GM12878 (cell line): Measurements from ENCODE around the gene USF3. TPM values are rescaled to one million over a fixed set of nuclear protein-coding genes. Genes with fewer than 3 reads are reported as not detected.

Experiments
- ATAC-seq: fragments of 200-7000 bp; cut with Tn5 transposase; 3 replicates; pipeline ENCODE4 v1.9.1; 2020; ENCODE audit warnings: mild to moderate bottlenecking, moderate library complexity
- BruUV-seq: library from RNA; stranded (reverse); fragments of 400-500 nt; replicated peaks from 2 replicates; lab custom pipeline; 2021; lab: Mats Ljungman, UMichigan
- CTCF ChIA-PET: fragments of 300-600 bp; sonication (Branson Sonifier 250); formaldehyde crosslinking; extraction: SDS; loops from one replicate; lab custom pipeline; 2021; ENCODE audit warnings: inconsistent platforms; lab: Yijun Ruan, JAX
- POLR2A ChIA-PET: fragments of 350-600 bp; formaldehyde crosslinking; extraction: SDS; loops from one replicate; lab custom pipeline; 2021; ENCODE audit warnings: inconsistent platforms; lab: Charles Lee
- RAD21 ChIA-PET: fragments of 300-600 bp; sonication (Branson Sonifier 250); formaldehyde crosslinking; loops from one replicate; lab custom pipeline; 2023; ENCODE audit warnings: antibody characterized with exemption; ENCODE audit not compliant: unreplicated experiment; lab: Charles Lee
- SMC1A ChIA-PET: fragments of 300-600 bp; sonication (Branson Sonifier 250); formaldehyde crosslinking; loops from one replicate; lab custom pipeline; 2023; ENCODE audit not compliant: unreplicated experiment, uncharacterized antibody; lab: Charles Lee
- DNase-seq: peaks from one replicate; pipeline ENCODE4 v3.0.0-alpha.2; 2011; ENCODE audit warnings: low read depth, low spot score
- FAIRE-seq: peaks from 3 replicates; lab custom pipeline; 2011; peaks lifted over from hg19 to GRCh38; lab: Jason Lieb, UNC
- H2AFZ ChIP-seq: 2 replicates; pipeline ENCODE4 v1.6.0; 2011; ENCODE audit warnings: low read depth, low read length, control low read depth; ENCODE audit not compliant: control insufficient read depth
- H3K27ac ChIP-seq: 2 replicates; pipeline ENCODE4 v1.5.1; 2011; ENCODE audit warnings: control low read depth; ENCODE audit not compliant: control insufficient read depth, insufficient read depth
- H3K27me3 ChIP-seq, 2 experiments: replicated peaks in 1 of 2; 2 replicates each; pipeline versions ENCODE4 v1.6.0 to v1.6.1; 2011; ENCODE audit warnings: low read length in 1 of 2; ENCODE audit not compliant: control insufficient read depth in 2 of 2, insufficient read depth in 2 of 2
- H3K36me3 ChIP-seq, 2 experiments: 2 replicates each; pipeline ENCODE4 v1.5.1; 2011; ENCODE audit warnings: low read length in 1 of 2; ENCODE audit not compliant: control insufficient read depth in 2 of 2, insufficient read depth in 2 of 2
- H3K4me1 ChIP-seq: 2 replicates; pipeline ENCODE4 v1.6.1; 2011; ENCODE audit warnings: mild to moderate bottlenecking, low read length, moderate library complexity, mixed read lengths; ENCODE audit not compliant: control insufficient read depth, insufficient read depth
- H3K4me2 ChIP-seq: 2 replicates; pipeline ENCODE4 v1.6.0; 2011; ENCODE audit warnings: control low read depth; ENCODE audit not compliant: control insufficient read depth, insufficient read depth
- H3K4me3 ChIP-seq: fragments of 200-600 bp; sonication (generic); 2 replicates; pipeline ENCODE4 v1.5.1; 2016
- H3K79me2 ChIP-seq: 2 replicates; pipeline ENCODE4 v1.6.0; 2011; ENCODE audit warnings: low read length; ENCODE audit not compliant: control insufficient read depth, insufficient read depth
- H3K9ac ChIP-seq: 2 replicates; pipeline ENCODE4 v1.8.0; 2011; ENCODE audit warnings: low read length, control low read depth, mixed read lengths; ENCODE audit not compliant: control insufficient read depth, insufficient read depth
- H3K9me3 ChIP-seq: replicated peaks from 3 replicates; pipeline ENCODE4 v1.5.1; 2011; ENCODE audit warnings: mild to moderate bottlenecking, low read length; ENCODE audit not compliant: control insufficient read depth, insufficient read depth
- H4K20me1 ChIP-seq: 2 replicates; pipeline ENCODE4 v1.6.0; 2011; ENCODE audit not compliant: control insufficient read depth, insufficient read depth
- IKZF2 ChIP-seq, 2 experiments: fragments of 450-650 bp; IDR thresholded peaks; 2 replicates each; pipeline ENCODE4 v1.6.1; 2017; ENCODE audit warnings: mild to moderate bottlenecking in 2 of 2, moderate library complexity in 2 of 2
- MEF2B ChIP-seq: fragments of 450-650 bp; IDR thresholded peaks from 2 replicates; pipeline ENCODE4 v1.6.1; 2018; ENCODE audit warnings: mild to moderate bottlenecking, moderate library complexity; ENCODE audit not compliant: partially characterized antibody, poor library complexity, severe bottlenecking
- NRF1 ChIP-seq: conservative IDR thresholded peaks from 2 replicates; pipeline ENCODE4 v1.6.1; 2011; ENCODE audit warnings: mild to moderate bottlenecking, low read depth, low read length, improper control_type of control experiment
- RBBP5 ChIP-seq: fragments of 200-600 bp; sonication (generic); conservative IDR thresholded peaks from 2 replicates; pipeline ENCODE4 v1.6.1; 2016
- SIN3A ChIP-seq: IDR thresholded peaks from 2 replicates; pipeline ENCODE4 v1.6.1; 2012; ENCODE audit warnings: low read depth, low read length, improper control_type of control experiment
- TCF7 ChIP-seq: IDR thresholded peaks from 2 replicates; pipeline ENCODE4 v1.6.1; 2014; ENCODE audit warnings: antibody characterized with exemption, borderline replicate concordance
- ZNF592 ChIP-seq: fragments of 450-650 bp; IDR thresholded peaks from 2 replicates; pipeline ENCODE4 v1.6.1; 2017; ENCODE audit warnings: mild to moderate bottlenecking, moderate library complexity
- ZNF622 ChIP-seq: fragments of 450-650 bp; IDR thresholded peaks from 2 replicates; pipeline ENCODE4 v1.6.1; 2017; ENCODE audit warnings: mild to moderate bottlenecking, inconsistent platforms
- WGBS: methylation state at CpG from one replicate; pipeline ENCODE4 v1.1.6; 2016; ENCODE audit warnings: low lambda C conversion rate; ENCODE audit not compliant: insufficient replicate concordance, insufficient coverage; ENCODE audit errors: missing lambda C conversion rate; 5-methylcytosine and 5-hydroxymethylcytosine counted together
- in situ Hi-C: fragments of 300-500 bp; cut with MboI; formaldehyde crosslinking; loops from 9 replicates; pipeline ENCODE4 v1.14.3; 2018; ENCODE audit warnings: mixed read lengths
- intact Hi-C: fragments of 100-400 bp; cut with micrococcal nuclease; formaldehyde crosslinking; loops from one replicate; pipeline ENCODE4 v1.14.2; 2022; ENCODE audit not compliant: unreplicated experiment
- polyA plus RNA-seq, 11 experiments: library from polyadenylated mRNA; depleted of rRNA in 4 of 11; unstranded in 6 of 11; stranded (reverse) in 5 of 11; fragments of >200 nt; fragmentation: Nextera tagmentation in 4 of 11; fragmentation: Illumina TruSeq in 1 of 11; extraction: Ambion mirVana in 4 of 11; extraction: Trizol in 1 of 11; gene quantifications; 1 replicate in 1 of 11; 2 replicates in 10 of 11; pipeline versions ENCODE4 v1.2.1 to v1.2.3, GENCODE V29; 2011 to 2016; ENCODE audit warnings: inconsistent platforms in 2 of 11, missing spikeins in 2 of 11, low read depth in 1 of 11
- total RNA-seq, 4 experiments: library from RNA; depleted of rRNA in 3 of 4; stranded (reverse); fragments of >200 nt in 3 of 4; fragmentation: Illumina TruSeq in 1 of 4; extraction: Trizol in 1 of 4; gene quantifications; 2 replicates each; pipeline versions ENCODE4 v1.2.1 to v1.2.3, GENCODE V29; 2013 to 2021
- TF ChIP-seq, protein P1 (sequence below): IDR thresholded peaks from 2 replicates; pipeline ENCODE4 v1.6.1; 2012; ENCODE audit warnings: mild to moderate bottlenecking, low read depth, low read length

Gene USF3
- total and polyA plus RNA-seq, 10 of the 15 experiments (the other 5 are each of a cell fraction or from before 2014, with no cell fraction given): 3.1 to 15.9 (median 7.8) TPM

DNA sequence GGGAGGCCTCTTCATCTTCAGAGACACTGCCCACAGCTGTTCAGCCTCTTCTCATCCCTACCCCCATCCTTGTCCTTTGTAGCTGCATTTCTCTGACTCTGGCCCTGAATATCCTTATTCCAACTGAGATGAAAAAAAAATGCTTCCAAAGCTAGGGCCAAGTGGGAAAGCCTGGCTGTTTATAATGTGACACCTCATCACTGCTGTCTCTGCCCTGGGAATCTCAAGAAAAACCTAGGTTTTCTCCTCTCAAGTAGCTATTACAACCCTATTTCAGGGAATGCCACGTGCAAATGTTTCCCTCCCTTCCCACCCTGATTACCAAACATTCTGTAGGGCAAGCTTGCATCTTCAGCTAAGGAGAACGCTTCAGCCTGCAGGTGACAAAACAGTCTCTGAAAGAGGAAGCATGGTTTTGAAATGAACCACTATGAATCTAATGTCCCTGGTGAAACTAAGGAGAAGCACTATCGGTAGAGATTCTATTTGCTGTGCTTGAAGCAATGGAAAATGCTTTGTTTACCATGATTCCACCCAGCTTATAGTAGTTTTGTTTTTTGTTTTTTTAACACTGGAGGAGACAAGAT, 65.4 kb downstream of the USF3 start:
- CTCF ChIA-PET: interaction anchor here (1.0 kb wide), 1 partner anchor 105 kb away, joined by 3 read pairs; no protein-coding TSS in a partner anchor
- Histone ChIP-seq H2AFZ (no peak overlapping the region), H3K4me2 (no peak overlapping the region), H3K9me3 (no peaks in the 10 kb centered on the region), H3K27ac (no peak overlapping the region), H3K27me3 (no peaks in the 10 kb centered on the region), H3K4me3 (no peak overlapping the region), H3K79me2 (no peaks in the 10 kb centered on the region), H3K9ac (no peak overlapping the region), H3K4me1 (peaks cover 8% of the 10 kb centered on the region), H4K20me1 (no peaks in the 10 kb centered on the region), H3K36me3 (peaks cover 13 to 20% of the 10 kb centered on the region in 2 experiments; a peak in 3 of 4 replicates)
- TF ChIP-seq TCF7 (no peak), IKZF2 (IDR thresholded peaks at IDR 0.05) (no peak), RBBP5 (no peak), ZNF592 (no peak), SIN3A (no peak), NRF1 (no peak), MEF2B (no peak), ZNF622 (no peak)
- TF ChIP-seq, protein P1, sequence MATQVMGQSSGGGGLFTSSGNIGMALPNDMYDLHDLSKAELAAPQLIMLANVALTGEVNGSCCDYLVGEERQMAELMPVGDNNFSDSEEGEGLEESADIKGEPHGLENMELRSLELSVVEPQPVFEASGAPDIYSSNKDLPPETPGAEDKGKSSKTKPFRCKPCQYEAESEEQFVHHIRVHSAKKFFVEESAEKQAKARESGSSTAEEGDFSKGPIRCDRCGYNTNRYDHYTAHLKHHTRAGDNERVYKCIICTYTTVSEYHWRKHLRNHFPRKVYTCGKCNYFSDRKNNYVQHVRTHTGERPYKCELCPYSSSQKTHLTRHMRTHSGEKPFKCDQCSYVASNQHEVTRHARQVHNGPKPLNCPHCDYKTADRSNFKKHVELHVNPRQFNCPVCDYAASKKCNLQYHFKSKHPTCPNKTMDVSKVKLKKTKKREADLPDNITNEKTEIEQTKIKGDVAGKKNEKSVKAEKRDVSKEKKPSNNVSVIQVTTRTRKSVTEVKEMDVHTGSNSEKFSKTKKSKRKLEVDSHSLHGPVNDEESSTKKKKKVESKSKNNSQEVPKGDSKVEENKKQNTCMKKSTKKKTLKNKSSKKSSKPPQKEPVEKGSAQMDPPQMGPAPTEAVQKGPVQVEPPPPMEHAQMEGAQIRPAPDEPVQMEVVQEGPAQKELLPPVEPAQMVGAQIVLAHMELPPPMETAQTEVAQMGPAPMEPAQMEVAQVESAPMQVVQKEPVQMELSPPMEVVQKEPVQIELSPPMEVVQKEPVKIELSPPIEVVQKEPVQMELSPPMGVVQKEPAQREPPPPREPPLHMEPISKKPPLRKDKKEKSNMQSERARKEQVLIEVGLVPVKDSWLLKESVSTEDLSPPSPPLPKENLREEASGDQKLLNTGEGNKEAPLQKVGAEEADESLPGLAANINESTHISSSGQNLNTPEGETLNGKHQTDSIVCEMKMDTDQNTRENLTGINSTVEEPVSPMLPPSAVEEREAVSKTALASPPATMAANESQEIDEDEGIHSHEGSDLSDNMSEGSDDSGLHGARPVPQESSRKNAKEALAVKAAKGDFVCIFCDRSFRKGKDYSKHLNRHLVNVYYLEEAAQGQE: no peak
- ATAC-seq: peak; percentile 46
- no peak for DNase-seq
- BruUV-seq: no TSS peak
- RAD21 ChIA-PET: interaction anchor here (0.8 kb wide), 1 partner anchor 111 kb away, joined by 5 read pairs; no protein-coding TSS in a partner anchor
- 40% methylated on average over 3 of the region's 3 CpGs for WGBS
- FAIRE-seq: no peak
- in situ Hi-C loops: no loop called here
- SMC1A ChIA-PET: interaction anchor here (0.8 to 0.9 kb wide), 2 partner anchors 18 to 43 kb away, joined by 3 read pairs; no protein-coding TSS in a partner anchor
- POLR2A ChIA-PET: interaction anchor here (0.6 kb wide), 1 partner anchor 77 kb away, joined by 6 read pairs; no protein-coding TSS in a partner anchor
- intact Hi-C loops: no loop called here
